ENCODE data around the gene PANK2. TPM values are rescaled to one million over a fixed set of nuclear protein-coding genes. Genes with fewer than 3 reads are reported as not detected.
"Not testable (repeated sequence)": the region's sequence is repeated elsewhere in the genome, so short reads cannot be mapped to it uniquely, and the experiment has no call there.

The PANK2 gene
- total and polyA plus RNA-seq, 2 of the 8 experiments (the other 6 are each of a cell fraction or from before 2014, with no cell fraction given) = 17.1 to 57.5 TPM

DNA sequence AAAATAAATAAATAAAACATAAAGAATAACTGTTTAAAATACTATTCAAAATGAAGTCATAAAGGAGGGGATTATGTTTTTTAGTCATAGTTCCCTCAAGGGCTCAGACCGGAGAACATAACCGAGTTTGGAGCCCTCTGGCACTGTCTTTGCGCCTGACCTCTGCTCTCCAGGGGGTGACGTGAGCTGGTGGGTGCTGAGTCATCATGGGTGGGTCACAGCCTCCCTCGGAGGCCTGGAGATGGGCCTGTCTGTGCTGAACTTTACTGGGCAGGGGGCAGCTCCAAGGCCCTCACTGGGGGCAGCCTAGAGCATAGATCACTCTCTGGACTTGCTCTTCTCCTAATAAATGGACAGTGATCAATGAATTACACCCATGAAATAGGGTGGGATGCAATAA, 45.7 kb upstream of the PANK2 start (continued):
- TF ChIP-seq RNF2 (IDR thresholded peaks at IDR 0.05; ENCODE audit: borderline replicate concordance, low read depth, low read length, missing control alignments, poor library complexity, severe bottlenecking) = no peak

DNA sequence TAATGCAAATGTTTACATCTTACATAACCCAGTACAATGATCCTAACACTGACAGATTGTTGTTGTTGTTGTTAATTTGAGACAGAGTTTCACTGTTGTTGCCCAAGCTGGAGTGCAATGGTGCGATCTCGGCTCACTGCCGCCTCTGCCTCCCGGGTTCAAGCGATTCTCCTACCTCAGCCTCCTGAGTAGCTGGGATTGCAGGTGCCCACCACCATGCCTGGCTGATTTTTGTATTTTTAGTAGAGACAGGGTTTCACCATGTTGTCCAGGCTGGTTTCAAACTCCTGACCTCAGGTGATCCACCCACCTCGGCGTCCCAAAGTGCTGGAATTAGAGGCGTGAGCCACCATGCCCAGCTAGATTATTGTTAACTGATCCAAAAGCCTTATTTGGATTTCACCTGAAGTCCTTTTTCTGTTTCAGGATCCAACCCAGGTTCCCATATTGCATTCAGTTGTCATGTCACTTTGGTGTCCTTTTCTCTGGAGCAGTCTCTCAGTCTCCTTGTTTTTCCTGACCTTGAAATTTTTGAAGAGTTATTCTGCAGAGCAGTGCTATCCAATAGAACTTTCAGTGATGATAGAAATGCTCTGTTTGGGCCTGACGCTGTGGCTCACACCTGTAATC, 45.1 kb upstream of the PANK2 start:
- H4K20me1 ChIP-seq (replicated peaks in 1 of 2; ENCODE audit: control insufficient read depth in 1 of 2, insufficient read depth in 2 of 2, low read length in 2 of 2); H3K36me3 ChIP-seq (ENCODE audit: control insufficient read depth in 2 of 4, insufficient read depth in 4 of 4, low read length in 3 of 4); H3K4me2 ChIP-seq (ENCODE audit: insufficient read depth in 1 of 2, low read depth in 2 of 2, low read length in 2 of 2); H3K4ac ChIP-seq (replicated peaks; ENCODE audit: insufficient read length, low read depth, low read length); H4K8ac ChIP-seq (ENCODE audit: extremely low read depth, insufficient read depth, low read length); H2BK15ac ChIP-seq (ENCODE audit: low read length); H3K79me1 ChIP-seq (ENCODE audit: low read depth, low read length); H3K4me3 ChIP-seq (ENCODE audit: extremely low read depth in 1 of 4, insufficient read depth in 2 of 4, low read depth in 3 of 4, low read length in 4 of 4); DNase-seq (ENCODE audit: low read depth in 1 of 2, low spot score in 2 of 2); H3K27me3 ChIP-seq (replicated peaks in 1 of 4; ENCODE audit: control insufficient read depth in 3 of 4, extremely low read depth in 1 of 4, insufficient read depth in 3 of 4, low read length in 3 of 4); H4K5ac ChIP-seq (ENCODE audit: insufficient read length, low read depth, low read length); H3K9ac ChIP-seq (replicated peaks in 1 of 4; ENCODE audit: extremely low read depth in 1 of 4, low read depth in 3 of 4, low read length in 3 of 4); H3K79me2 ChIP-seq (ENCODE audit: control insufficient read depth in 1 of 2, insufficient read depth in 2 of 2, low read length in 2 of 2); H2BK120ac ChIP-seq (replicated peaks; ENCODE audit: low read depth, low read length); H3K9me3 ChIP-seq (ENCODE audit: insufficient read depth in 2 of 2, low read depth in 1 of 2, low read length in 1 of 2); H3K4me1 ChIP-seq (replicated peaks in 1 of 4; ENCODE audit: control insufficient read depth in 3 of 4, insufficient read depth in 4 of 4, low read length in 3 of 4); H2AK5ac ChIP-seq (ENCODE audit: low read depth, low read length); H2BK20ac ChIP-seq (ENCODE audit: low read length); H3K18ac ChIP-seq (ENCODE audit: extremely low read depth, low read length); H3K23ac ChIP-seq (ENCODE audit: insufficient read length); H3K14ac ChIP-seq (ENCODE audit: insufficient read length); H2AFZ ChIP-seq (ENCODE audit: low read length); H3K27ac ChIP-seq (ENCODE audit: low read depth, low read length); H3K56ac ChIP-seq (replicated peaks; ENCODE audit: insufficient read length, low read depth, low read length); H4K91ac ChIP-seq (replicated peaks; ENCODE audit: insufficient read length, low read length); POLR2A ChIA-PET (ENCODE audit: partially characterized antibody); H2BK12ac ChIP-seq (ENCODE audit: low read depth, low read length); FAIRE-seq; H2BK5ac ChIP-seq (ENCODE audit: low read depth, low read length): not testable (repeated sequence)
- WGBS, 2 experiments (ENCODE audit: extremely low coverage in 1 of 2, insufficient coverage in 1 of 2, insufficient read length in 1 of 2, insufficient replicate concordance in 2 of 2, low coverage in 1 of 2, low lambda C conversion rate in 2 of 2, missing lambda C conversion rate in 1 of 2) = 92% methylated on average over 9 of the region's 9 CpGs; no CpG with 5 or more reads in 1 of the 2 experiments
- CTCF ChIA-PET (ENCODE audit: partially characterized antibody) = interaction anchor here (1.1 to 1.9 kb wide), 4 partner anchors 11 to 26 kb away, joined by 3 to 15 read pairs (median 7); partner anchors contain the start of gene AP5S1
- peaks cover 12% of the 10 kb centered on the region for H3K23me2 ChIP-seq (ENCODE audit: low read depth, low read length)
